Measurements from ENCODE around the gene EARS2. TPM values are rescaled to one million over a fixed set of nuclear protein-coding genes. Genes with fewer than 3 reads are reported as not detected.

The EARS2 gene
- total RNA-seq, 1 experiment from 2014 or later: 55.9 TPM

- TF ChIP-seq AR (CRISPR knock-in tag; IDR thresholded peaks at IDR 0.05) (0 out of 2 replicates have a peak, but pooled peaks have one; percentile 64), ZNF232 (CRISPR knock-in tag; IDR thresholded peaks at IDR 0.05) (peak; percentile 77; the same call in 1 of the 2 replicates), CDX4 (CRISPR knock-in tag; IDR thresholded peaks at IDR 0.05; ENCODE audit: borderline replicate concordance) (no peak), ZNF512 (CRISPR knock-in tag; IDR thresholded peaks at IDR 0.05; ENCODE audit: borderline replicate concordance) (no peak), EMX1 (CRISPR knock-in tag; IDR thresholded peaks at IDR 0.05) (peak; percentile 88; the same call in 1 of the 2 replicates), CTCF (IDR thresholded peaks at IDR 0.05) (no peak), SP1 (CRISPR knock-in tag; conservative IDR thresholded peaks at IDR 0.05) (peak; percentile 97), NR2C2 (CRISPR knock-in tag; IDR thresholded peaks at IDR 0.05) (no peak), USF1 (CRISPR knock-in tag; IDR thresholded peaks at IDR 0.05) (peak; percentile 95), FOXP4 (CRISPR knock-in tag; IDR thresholded peaks at IDR 0.05) (peak; percentile 89), ZBTB21 (CRISPR knock-in tag; IDR thresholded peaks at IDR 0.05; ENCODE audit: borderline replicate concordance) (no peak), ATF2 (CRISPR knock-in tag; IDR thresholded peaks at IDR 0.05; ENCODE audit: borderline replicate concordance, low read depth) (no peak), E2F1 (CRISPR knock-in tag; IDR thresholded peaks at IDR 0.05) (no peak), NR3C1 (CRISPR knock-in tag; conservative IDR thresholded peaks at IDR 0.05; ENCODE audit: low read depth) (no peak), E2F5 (CRISPR knock-in tag; IDR thresholded peaks at IDR 0.05) (peak; percentile 92), ZSCAN18 (CRISPR knock-in tag; IDR thresholded peaks at IDR 0.05) (no peak), ZNF532 (CRISPR knock-in tag; IDR thresholded peaks at IDR 0.05; ENCODE audit: borderline replicate concordance) (no peak)
These were observed 46.8 kb downstream of the EARS2 start, which contains the start of gene GGA2 (continued) for GRCh38 chr16:23510164-23510914.

Data from WTC11 (cell line).